Dermis lymphatic vessel endothelial cell (primary cell): ENCODE measurements around the gene ZFYVE28. TPM values are rescaled to one million over a fixed set of nuclear protein-coding genes. Genes with fewer than 3 reads are reported as not detected.

Experiments
- total RNA-seq: library from RNA; depleted of rRNA; stranded (reverse); fragments of >200 nt; gene quantifications from 2 replicates; pipeline ENCODE4 v1.2.1, GENCODE V29; 2014

Gene ZFYVE28
- 2.4 and 3.7 TPM in 2 replicates for total RNA-seq

DNA sequence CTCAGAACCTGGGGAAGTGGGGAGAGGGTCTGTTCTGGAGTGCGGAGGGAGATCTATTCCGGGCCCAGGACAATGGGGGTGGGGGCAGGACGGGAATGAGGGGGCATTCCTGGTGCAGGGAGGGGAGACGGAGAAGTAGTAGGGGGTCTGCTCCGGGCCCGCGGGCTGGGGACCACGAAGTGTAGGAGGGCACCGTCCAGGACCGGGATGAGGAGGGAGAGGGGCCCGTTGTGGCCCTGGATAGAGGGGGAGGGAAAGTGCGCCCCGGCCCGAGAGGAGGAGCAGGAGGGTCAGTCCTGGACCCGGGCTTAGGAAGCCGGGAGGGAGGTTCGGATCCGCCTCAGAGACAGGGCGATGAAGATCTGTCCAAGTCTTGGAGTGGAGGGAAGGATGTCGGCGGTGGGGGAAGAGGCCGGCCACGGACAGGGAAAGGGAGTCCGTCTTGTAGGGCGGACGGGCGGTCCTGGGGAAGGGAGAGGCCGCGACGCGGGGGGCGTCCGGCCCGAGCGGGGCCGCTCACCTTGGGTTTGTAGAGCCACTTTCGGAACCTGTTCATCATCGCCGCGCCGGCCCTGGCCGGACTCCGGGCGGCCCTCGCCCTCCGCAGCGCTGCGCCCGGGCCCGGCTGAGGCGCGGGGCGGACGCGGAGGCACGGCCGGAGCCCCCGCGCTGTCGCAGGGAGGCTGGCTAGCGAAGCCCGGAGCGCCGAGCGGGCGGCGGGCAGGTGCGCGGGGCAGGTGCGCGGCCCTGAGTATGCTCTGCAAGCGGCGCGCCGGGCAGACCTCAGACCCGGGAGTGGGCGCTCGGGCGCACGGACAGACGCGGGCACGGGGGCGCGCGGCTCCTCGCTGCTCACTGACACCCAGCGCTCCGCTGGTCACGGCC, at the start of gene ZFYVE28:
TSS of gene ZFYVE28 (minus strand) at position 881 of the 885 bp plus-strand sequence. CDS start at position 559, 322 bp downstream.

DNA sequence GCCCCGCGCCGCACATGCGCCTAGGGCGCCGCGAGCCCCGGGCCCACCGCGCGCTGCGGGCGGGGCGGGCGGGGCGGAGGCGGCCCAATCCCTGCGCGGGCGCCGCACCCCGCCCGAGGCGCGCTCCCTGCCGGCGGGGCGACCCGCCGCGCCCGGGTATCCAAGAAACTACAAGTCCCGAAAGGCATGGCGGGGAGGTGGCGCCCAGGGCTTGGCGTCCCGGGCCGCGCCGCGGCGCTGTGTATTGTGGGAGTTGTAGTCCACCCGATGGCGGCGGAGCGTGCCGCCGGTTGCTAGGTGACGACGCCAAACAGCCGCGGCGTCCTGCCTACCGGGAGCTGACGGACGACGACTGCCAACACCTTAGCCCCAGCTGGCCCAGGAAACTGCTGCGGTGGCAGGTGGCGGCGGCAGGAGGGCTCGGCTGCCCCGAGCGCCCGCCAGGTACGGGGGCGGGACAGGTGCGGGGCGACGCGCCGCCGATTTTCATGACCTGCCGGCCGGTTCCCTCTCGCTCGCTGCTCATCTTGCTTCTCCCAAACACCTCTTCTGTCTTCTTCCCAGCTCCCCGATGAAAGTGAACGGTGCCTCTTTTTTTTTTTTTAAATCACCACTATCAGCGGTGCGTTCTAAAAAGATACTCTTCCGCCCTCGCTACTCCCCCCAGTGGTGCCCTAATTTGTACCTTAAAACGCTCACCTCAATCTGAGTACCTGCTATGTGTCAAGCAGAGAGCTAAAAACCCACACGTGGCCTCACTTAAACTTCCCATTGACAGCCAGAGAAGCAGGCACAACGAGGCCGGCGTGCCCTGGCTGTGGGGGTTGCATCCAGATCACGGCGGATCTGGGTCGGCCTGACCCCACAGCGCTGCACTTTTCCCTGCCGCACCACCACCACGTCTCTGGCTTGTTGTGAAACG, 466 bp upstream of the ZFYVE28 start, which contains the start of gene CFAP99:
TSS of gene CFAP99 (plus strand) at position 306 of the 922 bp plus-strand sequence.

DNA sequence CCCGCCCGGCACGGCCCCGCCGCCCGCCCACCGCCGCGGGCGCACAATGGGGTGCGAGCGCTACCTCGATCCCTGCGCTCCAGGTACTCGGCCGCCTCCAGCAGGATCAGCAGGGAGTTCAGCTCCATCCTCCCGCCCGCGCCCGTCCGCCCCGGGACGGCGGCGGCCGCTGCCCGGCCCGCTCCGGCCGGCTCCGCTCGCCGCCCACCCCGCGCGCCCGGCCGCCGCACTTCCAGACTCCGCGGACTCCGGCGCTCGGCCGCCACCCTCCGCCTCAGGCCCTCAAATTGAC, 156.6 kb downstream of the ZFYVE28 start, which contains the start of gene MXD4:
TSS of gene MXD4 (minus strand) at position 257 of the 292 bp plus-strand sequence. CDS start at position 128, 129 bp downstream.

DNA sequence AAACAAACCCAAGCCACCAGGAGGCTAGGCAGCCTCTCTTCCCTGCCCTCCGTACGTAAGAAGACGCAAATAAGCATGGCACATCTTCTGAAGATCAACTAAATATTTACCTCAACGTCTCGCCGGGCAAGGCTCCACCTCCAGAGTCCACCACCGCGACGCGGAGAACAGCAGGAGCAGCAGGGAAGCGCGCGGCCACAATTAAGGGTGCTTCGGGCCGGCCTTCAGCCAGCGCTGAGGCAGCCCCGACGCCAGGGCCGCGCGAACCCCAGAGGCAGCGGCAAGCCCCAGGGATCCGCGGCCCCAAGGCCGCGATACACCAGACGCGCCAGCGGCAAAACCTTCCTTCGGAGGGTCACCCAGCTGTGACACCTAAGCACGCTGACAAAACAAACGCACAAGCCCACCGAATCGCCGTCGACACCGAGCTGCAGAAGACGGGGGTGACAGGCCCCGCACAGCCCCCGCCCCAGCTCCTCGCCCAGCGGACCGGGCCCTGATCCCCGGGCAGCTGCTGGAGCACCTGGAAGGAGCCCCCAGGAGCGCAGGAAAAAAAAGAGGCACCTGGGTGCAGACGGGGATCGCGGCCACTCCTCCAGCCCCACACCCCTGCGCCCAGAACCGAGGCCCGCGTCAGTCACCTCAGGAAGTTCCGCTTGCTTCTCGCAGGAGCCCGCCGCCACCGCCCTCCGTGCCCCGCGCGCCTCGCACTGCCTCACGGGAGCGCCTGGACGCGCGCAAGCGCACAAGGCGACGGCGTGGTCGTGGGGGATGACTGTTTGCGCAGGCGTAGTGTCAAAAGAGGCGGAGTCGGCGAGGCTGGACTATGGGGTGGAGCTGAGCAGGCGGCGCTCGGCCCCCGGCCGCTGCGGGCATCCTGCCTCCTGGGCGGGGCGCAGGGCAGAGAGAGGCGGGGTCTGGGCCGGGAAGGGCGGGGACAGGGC, 176.8 kb downstream of the ZFYVE28 start, which contains the start of the genes HAUS3 and POLN:
TSS of gene HAUS3 (minus strand) at position 712 of the 944 bp plus-strand sequence. CDS start 1,175 bp downstream, outside the sequence.
TSS of gene POLN (minus strand) at position 712 of the 944 bp plus-strand sequence. CDS start 12,890 bp downstream, outside the sequence.

Other genes with a start within 250 kb of the ZFYVE28 start
- 7.3 and 8.5 TPM in 2 replicates for gene HAUS3, start 176.5 kb downstream of the ZFYVE28 start, total RNA-seq
- gene POLN, start 176.5 kb downstream of the ZFYVE28 start, total RNA-seq: 2.0 and 2.2 TPM in 2 replicates
- gene MXD4, start 156.5 kb downstream of the ZFYVE28 start, total RNA-seq: 50.4 and 61.2 TPM in 2 replicates
- gene CFAP99, start 310 bp upstream of the ZFYVE28 start, total RNA-seq: not detected in 2 replicates
- 45.2 and 50.0 TPM in 2 replicates for gene RNF4, start 50.5 kb upstream of the ZFYVE28 start, total RNA-seq
- gene FAM193A, start 118.0 kb upstream of the ZFYVE28 start, total RNA-seq: 6.0 and 7.8 TPM in 2 replicates